GM13977 (cell line): ENCODE data around the gene CDK5.

Source experiments
- DNase-seq: peaks from one replicate; pipeline ENCODE4 v3.0.0; 2012; ENCODE audit warnings: low spot score
- CTCF ChIP-seq: IDR thresholded peaks from 2 replicates; pipeline ENCODE4 v1.5.1; 2012; ENCODE audit warnings: mild to moderate bottlenecking, control low read depth; ENCODE audit not compliant: insufficient read depth; ENCODE audit errors: extremely low read depth, missing control alignments
- in situ Hi-C: fragments of 300-500 bp; cut with MboI; formaldehyde crosslinking; loops from one replicate; pipeline ENCODE4 v1.12.0; 2022; ENCODE audit warnings: low sequenced_read_pairs, low pct_unique_long_range_greater_than_20kb, mixed read lengths, inconsistent platforms; ENCODE audit not compliant: unreplicated experiment

CDK5 gene

GRCh38 chr7:151010037-151010306 lies 47.7 kb downstream of the CDK5 start:
- DNase-seq: no peak
- in situ Hi-C loops: no loop called here
- no peak for TF ChIP-seq CTCF

- in situ Hi-C loops: no loop called here
- DNase-seq: no peak
- TF ChIP-seq CTCF: no peak
Measured at GRCh38 chr7:151009327-151010036, 48.2 kb downstream of the CDK5 start.

GRCh38 chr7:151008511-151009323 lies 49.0 kb downstream of the CDK5 start:
- in situ Hi-C loops: no loop called here
- DNase-seq: peak; percentile 95

DNA sequence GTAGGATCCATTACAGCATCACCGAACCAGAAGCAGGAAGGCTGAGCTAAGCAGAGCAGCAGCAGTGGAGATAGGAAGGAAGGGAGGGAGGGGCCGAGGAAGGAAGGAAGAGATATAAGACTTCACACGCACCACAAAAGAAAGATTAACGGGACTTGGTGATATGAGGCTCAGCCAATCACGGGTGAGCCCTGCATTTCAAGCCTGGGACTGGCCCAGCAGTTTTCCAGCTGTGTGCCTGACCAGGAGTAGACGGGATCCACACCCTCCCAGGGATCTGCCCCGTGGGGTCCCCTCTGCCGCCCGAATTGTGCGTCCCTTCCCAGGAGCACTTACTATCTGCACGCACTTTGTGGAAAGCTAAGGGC lies 49.6 kb downstream of the CDK5 start:
- no peak for TF ChIP-seq CTCF
- no peak for DNase-seq
- in situ Hi-C loops: no loop called here

More at GRCh38 chr7:151008511-151009323, 49.0 kb downstream of the CDK5 start:
- peak; percentile 76 for TF ChIP-seq CTCF

DNA sequence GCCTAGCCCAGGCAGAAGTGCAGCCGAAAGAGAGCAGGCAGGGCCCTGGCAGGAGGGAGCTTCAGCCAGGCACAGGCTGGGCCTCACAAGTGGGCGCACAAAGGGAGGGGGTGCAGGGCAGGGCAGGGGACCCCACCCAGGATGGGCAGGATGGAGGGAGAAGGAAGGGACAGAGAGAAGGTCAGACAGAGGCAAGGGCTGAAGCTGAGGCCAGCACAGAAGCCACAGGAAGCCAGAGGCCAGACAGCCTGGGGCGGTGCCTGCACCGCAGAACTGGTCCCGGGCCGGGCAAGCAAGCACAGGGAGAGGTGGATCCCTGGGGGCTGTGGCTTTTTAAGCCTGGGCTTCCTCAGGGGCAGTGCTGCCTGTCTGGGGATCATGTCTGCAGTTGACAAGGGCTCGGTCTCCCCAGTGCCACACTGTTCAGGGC lies 50.2 kb downstream of the CDK5 start:
- in situ Hi-C loops: no loop called here
- no peak for DNase-seq
- TF ChIP-seq CTCF: no peak

- DNase-seq: no peak
- TF ChIP-seq CTCF: no peak
- in situ Hi-C loops: no loop called here
Measured at GRCh38 chr7:151006590-151007300, 51.0 kb downstream of the CDK5 start.
